Keratinocyte (primary cell): ENCODE data around the gene ZBTB34.

Experiments
- EZH2 ChIP-seq: IDR thresholded peaks from one replicate; pipeline ENCODE4 v1.6.1; 2012; ENCODE audit warnings: inconsistent platforms, mild to moderate bottlenecking, low read length, moderate library complexity
- TF ChIP-seq, protein P1 (sequence below), 3 experiments: IDR thresholded peaks in 1 of 3; conservative IDR thresholded peaks in 1 of 3; optimal IDR thresholded peaks in 1 of 3; 2 replicates in 2 of 3; 3 replicates in 1 of 3; pipeline versions ENCODE3 to v1.5.1; 2011; ENCODE audit warnings: low read length in 3 of 3, mild to moderate bottlenecking in 3 of 3, moderate library complexity in 2 of 3, control low read depth in 1 of 3, inconsistent platforms in 1 of 3; ENCODE audit not compliant: insufficient read depth in 2 of 3; ENCODE audit errors: extremely low read depth in 1 of 3

DNA sequence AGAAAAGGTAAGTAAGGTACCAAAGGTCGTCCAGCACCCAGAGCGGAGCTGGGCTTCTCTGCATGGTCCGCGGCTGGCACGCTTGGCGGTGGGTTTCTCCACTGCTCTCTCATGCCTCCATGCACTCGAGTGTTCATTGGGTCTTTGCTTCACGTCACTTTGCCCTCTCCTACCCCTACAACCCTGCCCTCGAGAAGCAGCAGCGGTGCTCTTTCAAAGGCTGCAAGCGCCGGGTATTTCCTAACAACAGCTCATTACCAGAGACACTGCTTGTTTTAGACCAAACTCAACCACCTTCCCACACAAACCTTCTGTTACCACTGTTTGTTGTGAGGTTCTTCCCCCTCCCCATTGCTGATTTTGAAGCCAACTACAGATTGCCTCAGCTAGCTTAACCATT lies 21.5 kb upstream of the ZBTB34 start:
- no peak for TF ChIP-seq EZH2
- TF ChIP-seq, protein P1, sequence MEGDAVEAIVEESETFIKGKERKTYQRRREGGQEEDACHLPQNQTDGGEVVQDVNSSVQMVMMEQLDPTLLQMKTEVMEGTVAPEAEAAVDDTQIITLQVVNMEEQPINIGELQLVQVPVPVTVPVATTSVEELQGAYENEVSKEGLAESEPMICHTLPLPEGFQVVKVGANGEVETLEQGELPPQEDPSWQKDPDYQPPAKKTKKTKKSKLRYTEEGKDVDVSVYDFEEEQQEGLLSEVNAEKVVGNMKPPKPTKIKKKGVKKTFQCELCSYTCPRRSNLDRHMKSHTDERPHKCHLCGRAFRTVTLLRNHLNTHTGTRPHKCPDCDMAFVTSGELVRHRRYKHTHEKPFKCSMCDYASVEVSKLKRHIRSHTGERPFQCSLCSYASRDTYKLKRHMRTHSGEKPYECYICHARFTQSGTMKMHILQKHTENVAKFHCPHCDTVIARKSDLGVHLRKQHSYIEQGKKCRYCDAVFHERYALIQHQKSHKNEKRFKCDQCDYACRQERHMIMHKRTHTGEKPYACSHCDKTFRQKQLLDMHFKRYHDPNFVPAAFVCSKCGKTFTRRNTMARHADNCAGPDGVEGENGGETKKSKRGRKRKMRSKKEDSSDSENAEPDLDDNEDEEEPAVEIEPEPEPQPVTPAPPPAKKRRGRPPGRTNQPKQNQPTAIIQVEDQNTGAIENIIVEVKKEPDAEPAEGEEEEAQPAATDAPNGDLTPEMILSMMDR (optimal IDR thresholded peaks at IDR 0.05 in 1 of 3, IDR thresholded peaks at IDR 0.05 in 1 of 3, conservative IDR thresholded peaks at IDR 0.05 in 1 of 3; ENCODE audit: extremely low read depth in 1 of 3, insufficient read depth in 2 of 3, low read length in 3 of 3) = no peak
